Stimulated activated CD4-positive, alpha-beta T cell treated with anti-CD3 and anti-CD28 coated beads, Interleukin-1b, Interleukin-23, amount 100 ng/mL, for 48 hours (primary cell): ENCODE results near the gene BCL2L1.
A peak's percentile ranks its signal among the peaks of the same experiment; 100 is the strongest.
"Not testable (repeated sequence)": the region's sequence is repeated elsewhere in the genome, so short reads cannot be mapped to it uniquely, and the experiment has no call there.

Source experiments
- DNase-seq: peaks from one replicate; pipeline ENCODE4 v3.0.0-alpha.2; 2020

Gene BCL2L1

GRCh38 chr20:31673943-31674463, 48.7 kb downstream of the BCL2L1 start:
- DNase-seq = no peak

GRCh38 chr20:31673435-31673834, 49.2 kb downstream of the BCL2L1 start:
- DNase-seq = no peak

GRCh38 chr20:31671324-31671723, 51.3 kb downstream of the BCL2L1 start:
- no peak for DNase-seq

- no peak for DNase-seq
These were observed 52.1 kb downstream of the BCL2L1 start for GRCh38 chr20:31670371-31671228.

GRCh38 chr20:31669876-31670275, 52.8 kb downstream of the BCL2L1 start:
- no peak for DNase-seq

GRCh38 chr20:31668944-31669343, 53.7 kb downstream of the BCL2L1 start:
- not testable (repeated sequence) for DNase-seq

- no peak for DNase-seq
These were observed 55.1 kb downstream of the BCL2L1 start for GRCh38 chr20:31667315-31668285.

- peak; percentile 18 for DNase-seq
These were observed 56.2 kb downstream of the BCL2L1 start for GRCh38 chr20:31666258-31667042.

- no peak for DNase-seq
These were observed 56.9 kb downstream of the BCL2L1 start for GRCh38 chr20:31665753-31666152.

- DNase-seq = no peak
These were observed 57.8 kb downstream of the BCL2L1 start for GRCh38 chr20:31664696-31665354.

- no peak for DNase-seq
These were observed 58.6 kb downstream of the BCL2L1 start for GRCh38 chr20:31663838-31664695.

- no peak for DNase-seq
These were observed 59.2 kb downstream of the BCL2L1 start for GRCh38 chr20:31663524-31663837.

- no peak for DNase-seq
These were observed 60.3 kb downstream of the BCL2L1 start for GRCh38 chr20:31662372-31662854.

- peak; percentile 72 for DNase-seq
These were observed 60.9 kb downstream of the BCL2L1 start for GRCh38 chr20:31661625-31662371.

GRCh38 chr20:31654534-31654933, 68.1 kb downstream of the BCL2L1 start:
- DNase-seq = no peak

- DNase-seq = no peak
These were observed 69.1 kb downstream of the BCL2L1 start for GRCh38 chr20:31653561-31653960.

GRCh38 chr20:31652917-31653396, 69.7 kb downstream of the BCL2L1 start:
- DNase-seq = no peak

GRCh38 chr20:31648104-31648503, 74.6 kb downstream of the BCL2L1 start:
- not testable (repeated sequence) for DNase-seq

- DNase-seq = no peak
These were observed 78.0 kb downstream of the BCL2L1 start for GRCh38 chr20:31644701-31645100.

GRCh38 chr20:31643522-31643921, 79.1 kb downstream of the BCL2L1 start:
- no peak for DNase-seq
